ENCODE data around the gene TNS3. TPM values are rescaled to one million over a fixed set of nuclear protein-coding genes. Genes with fewer than 3 reads are reported as not detected.

TNS3 gene
- polyA plus RNA-seq, 1 of the 3 experiments (the other 2 are of a cell fraction) = 72.3 TPM

- no peaks in the 10 kb centered on the region for H3K9me3 ChIP-seq
- no peak for DNase-seq
- H3K79me2 ChIP-seq (ENCODE audit: insufficient read depth) = peaks cover 50% of the 10 kb centered on the region
- no peaks in the 10 kb centered on the region for H3K9me2 ChIP-seq
- H3K4me2 ChIP-seq = no peak overlapping the region
- no peak overlapping the region for H3K4me3 ChIP-seq (ENCODE audit: low read depth in 2 of 2, low read length in 1 of 2)
- no peaks in the 10 kb centered on the region for H3K27me3 ChIP-seq (ENCODE audit: insufficient read depth)
- POLR2A ChIA-PET = no interaction called here
- no peak overlapping the region for H3K9ac ChIP-seq
- H3K36me3 ChIP-seq (replicated peaks in 1 of 2; ENCODE audit: control insufficient read depth in 1 of 2, insufficient read depth in 2 of 2, low read length in 1 of 2) = peaks cover 0 to 4% of the 10 kb centered on the region in 2 experiments
- CTCF ChIA-PET = interaction anchor here (0.8 to 9.3 kb wide), 4 partner anchors 21 to 364 kb away, joined by 3 to 60 read pairs (median 19); no protein-coding TSS in a partner anchor
- peaks cover 15% of the 10 kb centered on the region for H3F3A ChIP-seq (replicated peaks; ENCODE audit: insufficient read depth)
- 87% methylated on average over 7 of the region's 7 CpGs for whole genome bisulfite sequencing (ENCODE audit: low lambda C conversion rate)
- no peak overlapping the region for H2AFZ ChIP-seq (ENCODE audit: low read depth)
- TF ChIP-seq EP300 (IDR thresholded peaks at IDR 0.05; ENCODE audit: borderline replicate concordance in 1 of 2, low read depth in 1 of 2, low read length in 1 of 2) (0 out of 4 replicates have a peak, but pooled peaks of 1 of the 2 experiments have one; percentile 31), CHD2 (IDR thresholded peaks at IDR 0.05; ENCODE audit: low read length, partially characterized antibody) (no peak)
- H3K27ac ChIP-seq (ENCODE audit: low read depth in 2 of 2, low read length in 1 of 2) = peak overlapping the region in 1 of 2 experiments; percentile 32; a peak in 1 of 4 replicates
- H4K20me1 ChIP-seq (ENCODE audit: insufficient read depth) = no peaks in the 10 kb centered on the region
- H3K4me1 ChIP-seq (ENCODE audit: control insufficient read depth in 1 of 2, insufficient read depth in 2 of 2, low read depth in 1 of 2, low read length in 1 of 2) = peaks cover 44 to 49% of the 10 kb centered on the region in 2 experiments
These were observed 126.7 kb downstream of the TNS3 start for GRCh38 chr7:47454974-47455871.

DNA sequence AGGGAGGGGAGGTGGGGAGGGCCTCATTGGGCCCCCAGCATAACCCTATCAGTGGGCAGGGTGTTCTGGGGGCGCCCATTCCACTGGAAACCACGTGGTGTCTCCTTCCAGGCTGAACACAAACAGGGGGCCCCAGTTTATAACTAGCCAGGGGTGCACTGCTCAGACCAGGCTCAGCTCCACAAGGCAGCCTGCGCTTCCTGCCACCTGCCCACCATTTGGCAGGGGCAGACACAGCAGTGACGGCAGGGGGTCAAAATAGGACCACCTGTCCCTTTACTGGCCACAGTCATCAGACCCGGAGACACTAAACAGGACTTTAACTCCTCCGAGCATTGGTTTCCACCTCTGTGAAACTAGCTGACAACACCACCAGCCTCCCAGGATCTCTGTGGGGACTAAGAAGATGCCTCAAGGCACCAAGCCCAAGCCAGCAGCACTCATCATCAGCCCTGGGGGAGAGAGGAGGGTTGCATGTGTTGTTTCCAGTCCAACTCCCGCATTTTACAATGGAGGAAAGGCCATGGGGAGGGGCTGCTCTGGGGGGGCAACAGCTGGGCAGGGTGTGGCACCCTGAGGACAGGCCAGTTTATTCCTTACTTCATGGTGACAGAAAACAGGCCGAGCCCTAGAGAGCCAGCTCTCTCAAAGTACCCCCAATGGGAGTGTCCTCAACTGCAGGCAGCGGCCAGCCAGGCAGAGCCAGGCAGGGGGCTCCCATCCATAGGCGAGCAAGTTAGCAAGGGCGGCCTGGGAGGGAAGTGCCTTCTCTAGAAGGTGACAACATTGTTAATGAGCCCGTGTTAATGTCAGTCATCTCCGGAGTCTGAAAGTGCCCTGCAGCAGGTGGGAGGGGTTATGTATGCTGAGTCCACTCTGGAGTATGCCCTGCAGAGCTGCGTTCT, 127.6 kb downstream of the TNS3 start:
- peak overlapping the region; percentile 46 for H3K4me2 ChIP-seq
- H3K79me2 ChIP-seq (ENCODE audit: insufficient read depth) = peaks cover 53% of the 10 kb centered on the region
- CTCF ChIA-PET = interaction anchor here (1.1 to 9.3 kb wide), 4 partner anchors 20 to 365 kb away, joined by 3 to 60 read pairs (median 12); no protein-coding TSS in a partner anchor
- WGBS (ENCODE audit: low lambda C conversion rate) = 86% methylated on average over 14 of the region's 14 CpGs
- H3K36me3 ChIP-seq (replicated peaks in 1 of 2; ENCODE audit: control insufficient read depth in 1 of 2, insufficient read depth in 2 of 2, low read length in 1 of 2) = peaks cover 0 to 4% of the 10 kb centered on the region in 2 experiments
- H3K9me2 ChIP-seq = no peaks in the 10 kb centered on the region
- no peaks in the 10 kb centered on the region for H3K9me3 ChIP-seq
- peak overlapping the region; percentile 78 to 89 for H3K27ac ChIP-seq (ENCODE audit: low read depth in 2 of 2, low read length in 1 of 2)
- H3K9ac ChIP-seq = peak overlapping the region; percentile 48; the same call in 1 of the 2 replicates
- peaks cover 15% of the 10 kb centered on the region for H3F3A ChIP-seq (replicated peaks; ENCODE audit: insufficient read depth)
- no peak for DNase-seq
- no peaks in the 10 kb centered on the region for H3K27me3 ChIP-seq (ENCODE audit: insufficient read depth)
- no peak for TF ChIP-seq EP300 (IDR thresholded peaks at IDR 0.05; ENCODE audit: borderline replicate concordance in 1 of 2, low read depth in 1 of 2, low read length in 1 of 2)
- TF ChIP-seq, protein P1, sequence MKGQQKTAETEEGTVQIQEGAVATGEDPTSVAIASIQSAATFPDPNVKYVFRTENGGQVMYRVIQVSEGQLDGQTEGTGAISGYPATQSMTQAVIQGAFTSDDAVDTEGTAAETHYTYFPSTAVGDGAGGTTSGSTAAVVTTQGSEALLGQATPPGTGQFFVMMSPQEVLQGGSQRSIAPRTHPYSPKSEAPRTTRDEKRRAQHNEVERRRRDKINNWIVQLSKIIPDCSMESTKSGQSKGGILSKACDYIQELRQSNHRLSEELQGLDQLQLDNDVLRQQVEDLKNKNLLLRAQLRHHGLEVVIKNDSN (IDR thresholded peaks at IDR 0.05; ENCODE audit: borderline replicate concordance, low read depth) = peak; percentile 34; the same call in 1 of the 2 replicates
- H3K4me1 ChIP-seq (ENCODE audit: control insufficient read depth in 1 of 2, insufficient read depth in 2 of 2, low read depth in 1 of 2, low read length in 1 of 2) = peaks cover 44 to 49% of the 10 kb centered on the region in 2 experiments
- H3K4me3 ChIP-seq (ENCODE audit: low read depth in 2 of 2, low read length in 1 of 2) = 0 out of 4 replicates have a peak overlapping the region, but pooled peaks of 1 of the 2 experiments have one; percentile 0
- no peak overlapping the region for H2AFZ ChIP-seq (ENCODE audit: low read depth)
- H4K20me1 ChIP-seq (ENCODE audit: insufficient read depth) = no peaks in the 10 kb centered on the region
- POLR2A ChIA-PET = no interaction called here

Data from SK-N-SH (cell line).